HCT116 (cell line): ENCODE measurements around the gene AKAP8. TPM values are rescaled to one million over a fixed set of nuclear protein-coding genes. Genes with fewer than 3 reads are reported as not detected.

Experiments
- ATAC-seq: fragments of 200-7000 bp; cut with Tn5 transposase; 2 replicates; pipeline ENCODE4 v1.9.1; 2020; ENCODE audit warnings: mild to moderate bottlenecking, moderate library complexity
- BruUV-seq: library from RNA; stranded (reverse); fragments of 400-500 nt; replicated peaks from 2 replicates; lab custom pipeline; 2021; lab: Mats Ljungman, UMichigan
- CTCF ChIA-PET: fragments of 300-600 bp; sonication (Branson Sonifier 250); formaldehyde crosslinking; loops from one replicate; lab custom pipeline; 2021; ENCODE audit warnings: antibody characterized with exemption; lab: Charles Lee
- POLR2A ChIA-PET: fragments of 300-600, 350-600 bp; sonication (Branson Sonifier 250); formaldehyde crosslinking; loops from one replicate; lab custom pipeline; 2021; ENCODE audit warnings: antibody characterized with exemption; lab: Charles Lee
- RAD21 ChIA-PET, 2 experiments: fragments of 300-600 bp; sonication (Branson Sonifier 250); formaldehyde crosslinking; loops; one replicate each; lab custom pipeline; 2023; ENCODE audit warnings: low total read pairs in 2 of 2; ENCODE audit not compliant: uncharacterized antibody in 2 of 2, unreplicated experiment in 2 of 2, low non-redundant PET in 1 of 2; lab: Charles Lee
- DNase-seq: peaks from one replicate; pipeline ENCODE4 v3.0.0-alpha.2; 2010; ENCODE audit warnings: low read depth, low spot score
- H2AFZ ChIP-seq: fragments of 200-600 bp; shearing (Covaris generic), sonication (generic); 2 replicates; pipeline ENCODE4 v1.6.1; 2017; ENCODE audit warnings: low read depth, mixed run types, mixed read lengths, antibody characterized with exemption, low read length; ENCODE audit not compliant: poor library complexity, severe bottlenecking
- H3K27ac ChIP-seq: 2 replicates; pipeline ENCODE4 v1.5.1; 2012; ENCODE audit warnings: low read depth, low read length
- H3K27me3 ChIP-seq: fragments of 200-600 bp; sonication (generic); 2 replicates; pipeline ENCODE4 v1.6.1; 2016; ENCODE audit warnings: mixed run types, low read length, mixed read lengths; ENCODE audit not compliant: insufficient read depth
- H3K36me3 ChIP-seq, 2 experiments: fragments of 200-500 bp in 1 of 2; fragments of 200-600 bp in 1 of 2; sonication (Bioruptor generic) in 1 of 2; sonication (generic) in 1 of 2; 2 replicates each; pipeline versions ENCODE4 v1.5.1 to v1.6.1; 2014 to 2016; ENCODE audit warnings: low read length in 2 of 2, inconsistent platforms in 1 of 2, mixed read lengths in 1 of 2, mixed run types in 1 of 2; ENCODE audit not compliant: insufficient read depth in 2 of 2, control insufficient read depth in 1 of 2
- H3K4me1 ChIP-seq, 2 experiments: fragments of 200-600 bp in 1 of 2; sonication (generic) in 1 of 2; 2 replicates each; pipeline versions ENCODE4 v1.5.1 to v1.6.1; 2012 to 2017; ENCODE audit warnings: low read length in 2 of 2, inconsistent platforms in 1 of 2, mild to moderate bottlenecking in 1 of 2, mixed read lengths in 1 of 2, mixed run types in 1 of 2, moderate library complexity in 1 of 2; ENCODE audit not compliant: insufficient read depth in 2 of 2, control insufficient read depth in 1 of 2
- H3K4me2 ChIP-seq: fragments of 200-600 bp; sonication (generic); 2 replicates; pipeline ENCODE4 v1.6.1; 2017; ENCODE audit warnings: mixed run types, low read length, mixed read lengths
- H3K4me3 ChIP-seq, 2 experiments: fragments of 200-600 bp in 1 of 2; sonication (generic) in 1 of 2; replicated peaks in 1 of 2; 2 replicates each; pipeline ENCODE4 v1.5.1; 2011 to 2016; ENCODE audit warnings: low read length in 2 of 2, control low read depth in 1 of 2, low read depth in 1 of 2, mild to moderate bottlenecking in 1 of 2, mixed read lengths in 1 of 2, mixed run types in 1 of 2
- H3K79me2 ChIP-seq: fragments of 200-600 bp; sonication (generic); 2 replicates; pipeline ENCODE4 v1.6.1; 2017; ENCODE audit warnings: mild to moderate bottlenecking, mixed run types, low read length, moderate library complexity, mixed read lengths; ENCODE audit not compliant: insufficient read depth
- H3K9ac ChIP-seq: fragments of 200-600 bp; sonication (generic); 2 replicates; pipeline ENCODE4 v1.6.1; 2016; ENCODE audit warnings: low read length, mixed read lengths
- H3K9me2 ChIP-seq: fragments of 200-600 bp; sonication (generic), shearing (Covaris generic); 2 replicates; pipeline ENCODE4 v1.6.1; 2017; ENCODE audit warnings: mixed run types, mild to moderate bottlenecking, moderate library complexity; ENCODE audit not compliant: insufficient read depth
- H3K9me3 ChIP-seq, 2 experiments: fragments of 200-500 bp in 1 of 2; fragments of 200-600 bp in 1 of 2; sonication (Bioruptor generic) in 1 of 2; sonication (generic) in 1 of 2; 2 replicates each; pipeline ENCODE4 v1.6.1; 2014 to 2017; ENCODE audit warnings: low read length in 2 of 2, mixed read lengths in 2 of 2, inconsistent platforms in 1 of 2, low read depth in 1 of 2, mild to moderate bottlenecking in 1 of 2, mixed run types in 1 of 2, moderate library complexity in 1 of 2; ENCODE audit not compliant: control insufficient read depth in 1 of 2, insufficient read depth in 1 of 2
- H4K20me1 ChIP-seq: fragments of 200-600 bp; sonication (generic), shearing (Covaris generic); 2 replicates; pipeline ENCODE4 v1.6.1; 2017; ENCODE audit warnings: mixed run types, mild to moderate bottlenecking, moderate library complexity; ENCODE audit not compliant: insufficient read depth
- CBX3 ChIP-seq: IDR thresholded peaks from 2 replicates; pipeline ENCODE4 v1.6.1; 2012; ENCODE audit warnings: low read depth
- CEBPB ChIP-seq: IDR thresholded peaks from 2 replicates; pipeline ENCODE4 v1.6.1; 2012; ENCODE audit warnings: low read depth
- CTCF ChIP-seq, 3 experiments: fragments of 200-600 bp in 1 of 3; sonication (generic) in 1 of 3; IDR thresholded peaks in 2 of 3; conservative IDR thresholded peaks in 1 of 3; 2 replicates each; pipeline ENCODE4 v1.5.1; 2012 to 2017; ENCODE audit warnings: low read depth in 2 of 3, low read length in 2 of 3, antibody characterized with exemption in 1 of 3, borderline replicate concordance in 1 of 3, control low read depth in 1 of 3, mild to moderate bottlenecking in 1 of 3, mixed read lengths in 1 of 3, mixed run types in 1 of 3, moderate library complexity in 1 of 3; ENCODE audit not compliant: insufficient read depth in 1 of 3
- EZH2phosphoT487 ChIP-seq: fragments of 200-600 bp; IDR thresholded peaks from 2 replicates; pipeline ENCODE4 v1.6.1; 2018; ENCODE audit warnings: antibody characterized with exemption, borderline replicate concordance
- JUND ChIP-seq: IDR thresholded peaks from 2 replicates; pipeline ENCODE4 v1.6.1; 2012
- POLR2AphosphoS5 ChIP-seq: IDR thresholded peaks from 2 replicates; pipeline ENCODE4 v1.6.1; 2011; ENCODE audit warnings: mild to moderate bottlenecking, low read depth, low read length, moderate library complexity
- SRF ChIP-seq: IDR thresholded peaks from 2 replicates; pipeline ENCODE4 v1.6.1; 2012; ENCODE audit warnings: low read depth
- TCF7L2 ChIP-seq: IDR thresholded peaks from 2 replicates; pipeline ENCODE4 v1.7.0; 2011; ENCODE audit warnings: borderline replicate concordance, inconsistent platforms; ENCODE audit not compliant: insufficient read depth, insufficient read length; ENCODE audit errors: extremely low read depth
- ZFX ChIP-seq: fragments of 450-650 bp; IDR thresholded peaks from 2 replicates; pipeline ENCODE4 v1.6.1; 2017
- intact Hi-C: fragments of 100-400 bp; cut with micrococcal nuclease; formaldehyde crosslinking; loops from 2 replicates; pipeline ENCODE4 v1.10.0; 2022
- total RNA-seq: library from RNA; stranded (reverse); gene quantifications from one replicate; pipeline ENCODE4 v1.2.1, GENCODE V29; 2021; ENCODE audit not compliant: unreplicated experiment

The AKAP8 gene
- total RNA-seq, 1 experiment from 2014 or later, result 50.6 TPM

- TF ChIP-seq JUND (no peak), EZH2phosphoT487 (no peak), POLR2AphosphoS5 (no peak), SRF (no peak), CBX3 (no peak), ZFX (no peak)
- TF ChIP-seq, all 23 proteins: peak for 0
Observed at GRCh38 chr19:15358918-15359317, 20.7 kb downstream of the AKAP8 start (continued).

GRCh38 chr19:15357906-15358305, 21.7 kb downstream of the AKAP8 start:
- ATAC-seq, result no peak
- Histone ChIP-seq H3K4me1 (no peaks in the 10 kb centered on the region), H3K27ac (no peak overlapping the region), H3K36me3 (peaks cover 39 to 53% of the 10 kb centered on the region in 2 experiments), H3K9me2 (no peaks in the 10 kb centered on the region), H3K79me2 (no peaks in the 10 kb centered on the region), H2AFZ (no peak overlapping the region), H3K4me3 (no peak overlapping the region), H4K20me1 (no peaks in the 10 kb centered on the region), H3K9me3 (no peaks in the 10 kb centered on the region), H3K4me2 (no peak overlapping the region), H3K27me3 (no peaks in the 10 kb centered on the region), H3K9ac (no peak overlapping the region)
- TF ChIP-seq EZH2phosphoT487 (no peak), CEBPB (no peak), TCF7L2 (no peak), CTCF (IDR thresholded peaks at IDR 0.05 in 2 of 3, conservative IDR thresholded peaks at IDR 0.05 in 1 of 3; ENCODE audit: borderline replicate concordance in 1 of 3, insufficient read depth in 1 of 3, low read depth in 2 of 3, low read length in 2 of 3) (no peak), JUND (no peak)
- intact Hi-C loops, result no loop called here
- DNase-seq, result no peak
- ChIA-PET CTCF (no interaction called here), POLR2A (no interaction called here), RAD21 (no interaction called here)
- no TSS peak for BruUV-seq
